ENCODE data around the gene AKAP6. TPM values are rescaled to one million over a fixed set of nuclear protein-coding genes. Genes with fewer than 3 reads are reported as not detected.

The AKAP6 gene
- total RNA-seq, 1 experiment from 2014 or later, result 1.1 TPM

DNA sequence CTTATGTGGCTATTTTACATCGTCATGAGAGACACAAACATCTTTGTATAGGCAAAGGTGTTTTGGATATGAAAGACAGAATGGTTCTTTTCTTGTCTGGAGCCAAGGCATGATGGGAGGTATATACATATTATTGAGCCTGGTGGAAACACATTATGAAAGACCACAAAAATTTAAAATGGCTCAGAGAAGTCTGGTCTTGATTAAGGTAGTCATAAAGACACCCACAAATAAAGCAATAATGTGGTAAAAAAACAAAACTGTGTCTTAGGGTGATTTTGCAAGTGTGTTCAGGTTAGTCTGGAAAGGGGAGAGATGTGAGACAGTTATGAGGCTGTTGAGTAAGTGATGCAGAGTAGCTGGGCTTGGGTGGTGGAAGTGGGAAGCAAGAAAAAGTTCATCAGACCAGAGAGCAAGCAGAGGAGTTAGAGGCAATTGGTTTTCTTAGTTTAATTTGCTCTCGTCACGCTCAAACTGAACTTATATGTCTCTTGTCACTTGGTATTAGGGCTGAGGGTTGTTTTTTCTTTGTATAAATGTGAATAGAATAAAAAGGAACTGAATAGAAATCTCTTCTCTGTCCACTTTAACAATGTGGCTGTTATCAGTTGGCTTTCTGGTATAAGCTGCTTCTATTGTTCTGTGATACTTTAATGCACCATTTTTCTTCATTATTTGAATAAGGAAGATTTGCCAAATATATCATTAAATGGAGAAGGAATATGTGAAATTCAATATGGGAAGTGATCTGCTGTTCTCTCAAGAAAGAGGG is 115.0 kb downstream of the AKAP6 start:
- Histone ChIP-seq H2BK5ac (ENCODE audit: insufficient read length, low read length) (no peak overlapping the region), H3K4me1 (ENCODE audit: insufficient read depth, low read length) (no peaks in the 10 kb centered on the region), H2BK12ac (ENCODE audit: insufficient read length, low read depth, low read length) (no peak overlapping the region), H3K4ac (ENCODE audit: low read depth, low read length) (no peak overlapping the region), H2BK120ac (ENCODE audit: low read depth, low read length, poor library complexity, severe bottlenecking) (no peak overlapping the region), H4K91ac (ENCODE audit: insufficient read length, low read depth, low read length) (no peak overlapping the region), H3K56ac (ENCODE audit: insufficient read length, low read depth, low read length) (no peak overlapping the region), H2AK5ac (ENCODE audit: insufficient read length, low read length) (no peak overlapping the region), H4K5ac (ENCODE audit: insufficient read length, low read depth, low read length) (no peak overlapping the region), H3K79me2 (ENCODE audit: insufficient read depth, low read length) (no peaks in the 10 kb centered on the region), H3K9me3 (ENCODE audit: control insufficient read depth, low read depth, low read length) (no peaks in the 10 kb centered on the region), H4K20me1 (ENCODE audit: control insufficient read depth, insufficient read depth, insufficient read length) (no peaks in the 10 kb centered on the region), H3K79me1 (ENCODE audit: insufficient read depth, low read depth, low read length, poor library complexity, severe bottlenecking) (no peaks in the 10 kb centered on the region), H3K9ac (ENCODE audit: extremely low read depth, insufficient read length, low read length) (no peak overlapping the region), H3K23me2 (ENCODE audit: insufficient read length, low read depth, low read length, poor library complexity, severe bottlenecking) (no peaks in the 10 kb centered on the region), H2BK20ac (ENCODE audit: low read depth, low read length, poor library complexity, severe bottlenecking) (no peak overlapping the region), H3K4me2 (ENCODE audit: insufficient read depth, insufficient read length, low read length) (no peak overlapping the region), H2AFZ (ENCODE audit: low read length) (no peak overlapping the region), H3K23ac (ENCODE audit: insufficient read length, low read depth, low read length) (no peak overlapping the region), H3K14ac (ENCODE audit: insufficient read depth, low read length) (no peak overlapping the region), H3T11ph (ENCODE audit: low read length) (no peak overlapping the region), H3K18ac (ENCODE audit: insufficient read length, low read depth, low read length) (no peak overlapping the region), H2BK15ac (ENCODE audit: low read depth, low read length) (no peak overlapping the region), H3K27ac (ENCODE audit: insufficient read length, low read depth, low read length) (no peak overlapping the region), H4K8ac (replicated peaks; ENCODE audit: insufficient read length, low read depth, low read length) (no peak overlapping the region), H3K27me3 (ENCODE audit: insufficient read depth, low read length) (no peaks in the 10 kb centered on the region)
- Mint-ChIP-seq H3K4me3 (no peak overlapping the region), H3K36me3 (ENCODE audit: insufficient read depth in 1 of 3, low read depth in 3 of 3) (no peaks in the 10 kb centered on the region; a peak in 1 of 7 replicates), H3K27me3 (ENCODE audit: low read depth) (no peaks in the 10 kb centered on the region), H3K4me1 (no peaks in the 10 kb centered on the region), H3K27ac (no peak overlapping the region), H3K9me3 (no peaks in the 10 kb centered on the region)
- TF ChIP-seq CTCF (conservative IDR thresholded peaks at IDR 0.05), result no peak
- no peak for DNase-seq
- WGBS (ENCODE audit: extremely low coverage, insufficient read length, low lambda C conversion rate), result no CpG with 5 or more reads among the region's 3 CpGs

Data from H9 (cell line).